ENCODE measurements around the gene CFAP221. TPM values are rescaled to one million over a fixed set of nuclear protein-coding genes. Genes with fewer than 3 reads are reported as not detected.

The CFAP221 gene
- total RNA-seq, 1 donor from 2014 or later, result 0.45 TPM

GRCh38 chr2:119647440-119648169, 103.4 kb downstream of the CFAP221 start:
- TF ChIP-seq, protein P1, sequence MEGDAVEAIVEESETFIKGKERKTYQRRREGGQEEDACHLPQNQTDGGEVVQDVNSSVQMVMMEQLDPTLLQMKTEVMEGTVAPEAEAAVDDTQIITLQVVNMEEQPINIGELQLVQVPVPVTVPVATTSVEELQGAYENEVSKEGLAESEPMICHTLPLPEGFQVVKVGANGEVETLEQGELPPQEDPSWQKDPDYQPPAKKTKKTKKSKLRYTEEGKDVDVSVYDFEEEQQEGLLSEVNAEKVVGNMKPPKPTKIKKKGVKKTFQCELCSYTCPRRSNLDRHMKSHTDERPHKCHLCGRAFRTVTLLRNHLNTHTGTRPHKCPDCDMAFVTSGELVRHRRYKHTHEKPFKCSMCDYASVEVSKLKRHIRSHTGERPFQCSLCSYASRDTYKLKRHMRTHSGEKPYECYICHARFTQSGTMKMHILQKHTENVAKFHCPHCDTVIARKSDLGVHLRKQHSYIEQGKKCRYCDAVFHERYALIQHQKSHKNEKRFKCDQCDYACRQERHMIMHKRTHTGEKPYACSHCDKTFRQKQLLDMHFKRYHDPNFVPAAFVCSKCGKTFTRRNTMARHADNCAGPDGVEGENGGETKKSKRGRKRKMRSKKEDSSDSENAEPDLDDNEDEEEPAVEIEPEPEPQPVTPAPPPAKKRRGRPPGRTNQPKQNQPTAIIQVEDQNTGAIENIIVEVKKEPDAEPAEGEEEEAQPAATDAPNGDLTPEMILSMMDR (IDR thresholded peaks at IDR 0.05), result no peak
- H3K27ac Mint-ChIP-seq (ENCODE audit: unreplicated experiment), result no peak overlapping the region
- no peak overlapping the region for H3K4me3 Mint-ChIP-seq (ENCODE audit: unreplicated experiment)
- H3K4me1 Mint-ChIP-seq (ENCODE audit: low read depth), result peaks cover 2% of the 10 kb centered on the region
- no peaks in the 10 kb centered on the region for H3K36me3 Mint-ChIP-seq (ENCODE audit: low read depth)
- peaks cover 11% of the 10 kb centered on the region for H3K27me3 Mint-ChIP-seq (ENCODE audit: low read depth)
- no peak for DNase-seq (ENCODE audit: low spot score)
- H3K9me3 Mint-ChIP-seq (ENCODE audit: low read depth), result peaks cover 14% of the 10 kb centered on the region

- H3K4me3 Mint-ChIP-seq (ENCODE audit: unreplicated experiment), result no peak overlapping the region
- H3K9me3 Mint-ChIP-seq (ENCODE audit: low read depth), result peaks cover 14% of the 10 kb centered on the region
- no peak for DNase-seq (ENCODE audit: low spot score)
- peaks cover 13% of the 10 kb centered on the region for H3K27me3 Mint-ChIP-seq (ENCODE audit: low read depth)
- H3K27ac Mint-ChIP-seq (ENCODE audit: unreplicated experiment), result no peak overlapping the region
- H3K36me3 Mint-ChIP-seq (ENCODE audit: low read depth), result no peaks in the 10 kb centered on the region
- H3K4me1 Mint-ChIP-seq (ENCODE audit: low read depth), result peaks cover 2% of the 10 kb centered on the region
- TF ChIP-seq, protein P1 (IDR thresholded peaks at IDR 0.05), result no peak
These were observed 105.2 kb downstream of the CFAP221 start for GRCh38 chr2:119649364-119649917.

DNA sequence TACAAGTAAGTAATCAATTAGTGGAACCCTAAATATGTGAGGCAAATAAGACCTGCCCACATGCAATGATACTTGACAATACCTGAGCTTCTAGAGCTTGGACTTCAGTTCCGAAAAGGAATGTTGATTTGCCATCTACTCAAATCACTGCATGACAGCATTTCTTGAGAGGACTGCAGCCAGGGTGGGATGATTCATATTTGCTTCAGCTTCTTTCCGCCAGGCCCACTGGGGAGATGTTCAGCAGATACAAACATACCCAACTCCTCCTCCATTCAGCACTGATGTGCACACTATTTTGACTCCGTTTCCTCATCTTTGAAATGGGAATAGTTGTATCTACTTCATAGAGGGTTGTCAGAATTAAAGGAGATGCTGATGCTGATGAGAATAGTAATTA, 106.0 kb downstream of the CFAP221 start:
- peaks cover 2% of the 10 kb centered on the region for H3K4me1 Mint-ChIP-seq (ENCODE audit: low read depth)
- no peaks in the 10 kb centered on the region for H3K36me3 Mint-ChIP-seq (ENCODE audit: low read depth)
- H3K4me3 Mint-ChIP-seq (ENCODE audit: unreplicated experiment), result no peak overlapping the region
- TF ChIP-seq, protein P1 (IDR thresholded peaks at IDR 0.05), result no peak
- peaks cover 14% of the 10 kb centered on the region for H3K9me3 Mint-ChIP-seq (ENCODE audit: low read depth)
- no peak for DNase-seq (ENCODE audit: low spot score)
- H3K27ac Mint-ChIP-seq (ENCODE audit: unreplicated experiment), result no peak overlapping the region
- H3K27me3 Mint-ChIP-seq (ENCODE audit: low read depth), result peaks cover 17% of the 10 kb centered on the region

- Mint-ChIP-seq H3K4me3 (ENCODE audit: unreplicated experiment) (no peak overlapping the region), H3K27me3 (ENCODE audit: low read depth) (peaks cover 22% of the 10 kb centered on the region), H3K27ac (ENCODE audit: unreplicated experiment) (no peak overlapping the region), H3K9me3 (ENCODE audit: low read depth) (peaks cover 14% of the 10 kb centered on the region), H3K36me3 (ENCODE audit: low read depth) (no peaks in the 10 kb centered on the region), H3K4me1 (ENCODE audit: low read depth) (no peaks in the 10 kb centered on the region)
- no peak for DNase-seq (ENCODE audit: low spot score)
- TF ChIP-seq, protein P1 (IDR thresholded peaks at IDR 0.05), result no peak
These were observed 106.7 kb downstream of the CFAP221 start for GRCh38 chr2:119650846-119651370.

DNA sequence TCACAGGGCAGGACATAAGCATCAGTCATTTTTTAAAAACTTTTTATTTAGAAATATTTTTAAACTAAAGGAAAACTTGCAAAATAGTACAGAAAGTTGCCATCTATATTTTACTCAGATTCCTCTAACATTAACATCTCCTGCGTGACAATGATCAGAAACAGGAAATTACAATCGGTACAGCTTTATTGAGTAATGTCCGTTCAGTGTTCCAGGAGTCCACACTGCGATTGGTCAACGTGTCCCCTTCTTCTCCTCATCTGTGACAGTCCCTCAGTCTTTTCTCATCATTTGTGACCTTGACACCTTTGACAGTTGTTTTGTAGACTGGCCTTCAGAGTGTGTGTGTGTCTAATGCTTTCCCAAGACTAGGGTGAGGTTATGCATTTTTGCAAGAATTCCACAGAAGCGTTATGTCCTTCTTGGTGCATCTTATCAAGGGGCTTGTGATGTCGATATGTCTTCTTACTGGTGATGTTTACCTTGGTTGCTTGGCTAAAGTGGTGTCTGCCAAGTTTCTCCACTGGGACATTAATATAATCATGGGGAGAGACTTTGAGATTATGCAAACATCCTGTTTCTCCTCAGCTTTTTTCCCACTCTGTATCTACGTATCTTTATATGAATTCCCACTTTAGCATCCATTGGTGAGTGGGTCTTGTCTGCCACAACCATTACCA, 113.4 kb downstream of the CFAP221 start:
- no peaks in the 10 kb centered on the region for H3K36me3 Mint-ChIP-seq (ENCODE audit: low read depth)
- no peaks in the 10 kb centered on the region for H3K4me1 Mint-ChIP-seq (ENCODE audit: low read depth)
- no peak overlapping the region for H3K27ac Mint-ChIP-seq (ENCODE audit: unreplicated experiment)
- TF ChIP-seq, protein P1 (IDR thresholded peaks at IDR 0.05), result no peak
- H3K9me3 Mint-ChIP-seq (ENCODE audit: low read depth), result no peaks in the 10 kb centered on the region
- DNase-seq (ENCODE audit: low spot score), result no peak
- no peak overlapping the region for H3K4me3 Mint-ChIP-seq (ENCODE audit: unreplicated experiment)
- H3K27me3 Mint-ChIP-seq (ENCODE audit: low read depth), result peaks cover 14% of the 10 kb centered on the region

All from chondrocyte (in vitro differentiated cells).